Measurements from ENCODE around the gene P2RY6. TPM values are rescaled to one million over a fixed set of nuclear protein-coding genes. Genes with fewer than 3 reads are reported as not detected.

The P2RY6 gene
- total and polyA plus RNA-seq, 8 donors = 0.29 to 2.9 (median 1.3) TPM; not detected in 3

DNA sequence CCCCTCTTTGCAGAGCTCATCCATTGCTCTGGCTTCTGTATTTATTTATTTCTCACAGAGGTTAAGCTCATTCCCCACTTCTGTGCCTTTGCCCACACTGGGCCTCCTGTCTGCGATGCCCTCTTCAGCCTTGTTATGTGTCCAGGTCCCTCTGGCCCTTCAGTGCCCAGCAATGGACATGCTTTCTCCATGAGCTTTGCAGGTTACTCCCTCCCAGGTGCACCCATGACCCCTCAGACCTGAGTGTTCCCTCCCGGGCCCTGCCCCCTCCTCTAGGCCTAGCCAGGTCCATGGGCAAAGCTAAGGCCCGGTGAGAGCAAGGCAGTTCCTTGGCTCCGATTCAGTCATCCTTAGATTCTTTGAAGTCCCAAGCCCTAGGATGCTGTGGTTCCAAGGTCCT, 18.4 kb downstream of the P2RY6 start:
- 88 to 98% (median 94%) methylated on average over 4 of the region's 4 CpGs for WGBS, 5 donors
- DNase-seq = no peak
- Histone ChIP-seq H3K27me3 (no peaks in the 10 kb centered on the region), H3K36me3 (no peaks in the 10 kb centered on the region), H3K4me1 (peaks cover 9 to 35% (median 23%) of the 10 kb centered on the region in 4 donors), H3K9me3 (no peaks in the 10 kb centered on the region), H3K4me3 (no peak overlapping the region), H3K27ac (no peak overlapping the region)
- intact Hi-C loops (cut with DNase I; ENCODE audit: low total_unique reads) = loop anchor here (10.0 kb wide), 1 partner anchor 104 kb away; no protein-coding TSS in a partner anchor
- TF ChIP-seq EP300 (IDR thresholded peaks at IDR 0.05) (no peak), POLR2AphosphoS5 (IDR thresholded peaks at IDR 0.05) (no peak), CTCF (IDR thresholded peaks at IDR 0.05) (no peak), POLR2A (IDR thresholded peaks at IDR 0.05) (no peak)

- TF ChIP-seq POLR2A (IDR thresholded peaks at IDR 0.05) (no peak), POLR2AphosphoS5 (IDR thresholded peaks at IDR 0.05) (no peak), CTCF (IDR thresholded peaks at IDR 0.05) (no peak), EP300 (IDR thresholded peaks at IDR 0.05) (no peak)
- intact Hi-C loops (cut with DNase I; ENCODE audit: low total_unique reads) = loop anchor here (10.0 kb wide), 1 partner anchor 104 kb away; no protein-coding TSS in a partner anchor
Measured at GRCh38 chr11:73291196-73291595, 19.1 kb downstream of the P2RY6 start.

DNA sequence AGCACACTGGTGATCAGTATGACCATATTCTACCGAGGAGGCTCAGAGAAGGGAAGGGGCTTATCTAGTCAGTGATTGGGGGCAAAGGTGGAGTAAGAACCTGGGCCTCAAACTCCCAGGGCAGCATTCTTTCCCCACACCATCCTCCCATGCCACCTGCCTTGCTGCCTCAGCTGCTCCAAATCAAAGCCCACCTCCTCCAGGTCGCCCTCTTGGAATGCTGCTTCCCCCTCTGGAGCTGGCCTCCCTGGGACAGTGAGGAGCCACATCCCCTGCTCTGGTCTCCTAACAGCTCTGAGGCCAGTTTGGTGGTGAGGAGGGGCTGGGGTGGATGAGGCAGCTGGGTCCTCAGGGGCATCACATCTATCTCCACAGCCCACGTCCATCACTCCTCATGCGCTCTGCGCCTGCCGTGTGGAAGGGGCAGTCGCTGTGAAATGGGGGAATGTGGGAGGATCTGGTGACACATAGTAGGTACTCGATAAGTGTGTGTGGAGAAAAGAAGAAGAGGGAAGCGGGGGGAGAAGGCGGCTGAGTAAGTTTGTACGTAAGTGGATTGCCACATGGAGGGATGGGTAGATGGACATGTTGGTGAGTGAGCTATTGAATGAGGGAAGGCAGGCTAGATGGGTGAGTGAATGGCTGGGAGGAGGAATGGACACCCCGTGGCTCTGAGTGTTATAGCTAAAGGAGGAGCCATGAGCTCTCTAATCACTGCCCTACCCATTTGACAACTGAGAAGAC, 19.8 kb downstream of the P2RY6 start:
- WGBS, 5 donors = 79 to 83% (median 80%) methylated on average over 11 to 12 of the region's 12 CpGs
- H3K27me3 ChIP-seq = peaks cover 0 to 7% (median 0%) of the 10 kb centered on the region in 3 donors
- TF ChIP-seq POLR2AphosphoS5 (IDR thresholded peaks at IDR 0.05) = no peak
- TF ChIP-seq POLR2A (IDR thresholded peaks at IDR 0.05) = no peak
- TF ChIP-seq CTCF (IDR thresholded peaks at IDR 0.05) = no peak
- no peak for TF ChIP-seq EP300 (IDR thresholded peaks at IDR 0.05)
- no peak overlapping the region for H3K4me3 ChIP-seq
- no peaks in the 10 kb centered on the region for H3K9me3 ChIP-seq
- intact Hi-C loops (cut with DNase I; ENCODE audit: low total_unique reads) = loop anchor here (10.0 kb wide), 1 partner anchor 103 kb away; no protein-coding TSS in a partner anchor
- H3K36me3 ChIP-seq = no peaks in the 10 kb centered on the region
- DNase-seq = no peak
- H3K4me1 ChIP-seq = peaks cover 9 to 38% (median 24%) of the 10 kb centered on the region in 4 donors
- H3K27ac ChIP-seq = no peak overlapping the region

More at GRCh38 chr11:73291196-73291595, 19.1 kb downstream of the P2RY6 start:
- Histone ChIP-seq H3K36me3 (no peaks in the 10 kb centered on the region), H3K27ac (no peak overlapping the region), H3K4me1 (peaks cover 9 to 38% (median 24%) of the 10 kb centered on the region in 4 donors), H3K27me3 (no peaks in the 10 kb centered on the region), H3K4me3 (no peak overlapping the region), H3K9me3 (no peaks in the 10 kb centered on the region)
- DNase-seq = no peak
- WGBS, 5 donors = 78 to 91% (median 88%) methylated on average over 3 of the region's 3 CpGs

DNA sequence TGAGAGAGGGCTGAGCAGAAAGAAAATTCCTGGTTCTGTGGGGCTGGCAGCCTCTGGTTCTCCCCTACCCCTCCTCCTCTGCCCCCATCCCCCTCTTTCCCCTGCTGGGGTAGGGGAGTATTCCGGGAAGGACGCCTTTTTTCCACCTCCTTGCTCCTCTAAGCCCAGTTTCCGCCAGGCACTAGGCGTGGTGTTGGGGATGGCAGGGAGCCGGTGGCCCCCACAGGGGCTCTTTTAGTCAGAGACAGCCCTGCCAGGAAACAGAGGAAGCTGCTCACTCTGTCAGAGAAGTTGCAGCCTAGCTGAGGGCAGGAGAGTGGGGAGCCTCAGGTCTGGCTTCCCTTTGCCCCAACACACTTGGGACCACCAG, 20.4 kb downstream of the P2RY6 start:
- peaks cover 9 to 33% (median 21%) of the 10 kb centered on the region in 4 donors for H3K4me1 ChIP-seq
- WGBS, 5 donors = 30 to 57% (median 41%) methylated on average over 5 of the region's 5 CpGs
- TF ChIP-seq POLR2AphosphoS5 (IDR thresholded peaks at IDR 0.05) (no peak), EP300 (IDR thresholded peaks at IDR 0.05) (no peak), CTCF (IDR thresholded peaks at IDR 0.05) (no peak), POLR2A (IDR thresholded peaks at IDR 0.05) (no peak)
- DNase-seq = no peak
- H3K27ac ChIP-seq = no peak overlapping the region
- H3K27me3 ChIP-seq = peaks cover 0 to 12% (median 0%) of the 10 kb centered on the region in 3 donors
- no peak overlapping the region for H3K4me3 ChIP-seq
- no peaks in the 10 kb centered on the region for H3K9me3 ChIP-seq
- H3K36me3 ChIP-seq = no peaks in the 10 kb centered on the region
- intact Hi-C loops (cut with DNase I; ENCODE audit: low total_unique reads) = loop anchor here (10.0 kb wide), 1 partner anchor 102 kb away; no protein-coding TSS in a partner anchor

All from stomach (tissue), 9 donors.